Measurements from ENCODE around the gene AKT2.

The AKT2 gene

GRCh38 chr19:40271706-40272105 lies 13.4 kb downstream of the AKT2 start:
- no peak for DNase-seq

GRCh38 chr19:40270362-40271089 lies 14.6 kb downstream of the AKT2 start:
- DNase-seq: no peak

- no peak for DNase-seq
These were observed 15.8 kb downstream of the AKT2 start for GRCh38 chr19:40269216-40269940.

- no peak for DNase-seq
These were observed 17.5 kb downstream of the AKT2 start for GRCh38 chr19:40267601-40267997.

- no peak for DNase-seq
These were observed 18.1 kb downstream of the AKT2 start for GRCh38 chr19:40266912-40267600.

GRCh38 chr19:40266119-40266518 lies 19.0 kb downstream of the AKT2 start:
- no peak for DNase-seq

- DNase-seq: no peak
These were observed 19.4 kb downstream of the AKT2 start for GRCh38 chr19:40265763-40266099.

- no peak for DNase-seq
These were observed 19.9 kb downstream of the AKT2 start for GRCh38 chr19:40265055-40265762.

GRCh38 chr19:40264314-40265054 lies 20.7 kb downstream of the AKT2 start:
- DNase-seq: no peak

- no peak for DNase-seq
These were observed 21.5 kb downstream of the AKT2 start for GRCh38 chr19:40263440-40264313.

- DNase-seq: no peak
These were observed 22.7 kb downstream of the AKT2 start for GRCh38 chr19:40262422-40262821.

- no peak for DNase-seq
These were observed 23.5 kb downstream of the AKT2 start for GRCh38 chr19:40261631-40262030.

- no peak for DNase-seq
These were observed 28.0 kb downstream of the AKT2 start for GRCh38 chr19:40257096-40257517.

- no peak for DNase-seq
These were observed 28.6 kb downstream of the AKT2 start for GRCh38 chr19:40256512-40256911.

- DNase-seq: no peak
These were observed 29.5 kb downstream of the AKT2 start for GRCh38 chr19:40255619-40256166.

GRCh38 chr19:40254714-40255418 lies 30.3 kb downstream of the AKT2 start:
- DNase-seq: no peak

- DNase-seq: no peak
These were observed 31.5 kb downstream of the AKT2 start for GRCh38 chr19:40253611-40254092.

- DNase-seq: no peak
These were observed 32.8 kb downstream of the AKT2 start for GRCh38 chr19:40252395-40252794.

GRCh38 chr19:40251991-40252390 lies 33.2 kb downstream of the AKT2 start:
- DNase-seq: no peak

GRCh38 chr19:40251244-40251643 lies 33.9 kb downstream of the AKT2 start:
- no peak for DNase-seq

Data from KG1 (cell line).